DLD1 (cell line): ENCODE results near the gene CUEDC2.
"Not testable (repeated sequence)": the region's sequence is repeated elsewhere in the genome, so short reads cannot be mapped to it uniquely, and the experiment has no call there.

Experiments
- in situ Hi-C: cut with HindIII; loops from 2 replicates; pipeline ENCODE4 v1.10.0; 2017; ENCODE audit warnings: low sequenced_read_pairs

CUEDC2 gene

GRCh38 chr10:102455893-102456471 is 23.6 kb upstream of the CUEDC2 start:
- in situ Hi-C loops, result no loop called here

DNA sequence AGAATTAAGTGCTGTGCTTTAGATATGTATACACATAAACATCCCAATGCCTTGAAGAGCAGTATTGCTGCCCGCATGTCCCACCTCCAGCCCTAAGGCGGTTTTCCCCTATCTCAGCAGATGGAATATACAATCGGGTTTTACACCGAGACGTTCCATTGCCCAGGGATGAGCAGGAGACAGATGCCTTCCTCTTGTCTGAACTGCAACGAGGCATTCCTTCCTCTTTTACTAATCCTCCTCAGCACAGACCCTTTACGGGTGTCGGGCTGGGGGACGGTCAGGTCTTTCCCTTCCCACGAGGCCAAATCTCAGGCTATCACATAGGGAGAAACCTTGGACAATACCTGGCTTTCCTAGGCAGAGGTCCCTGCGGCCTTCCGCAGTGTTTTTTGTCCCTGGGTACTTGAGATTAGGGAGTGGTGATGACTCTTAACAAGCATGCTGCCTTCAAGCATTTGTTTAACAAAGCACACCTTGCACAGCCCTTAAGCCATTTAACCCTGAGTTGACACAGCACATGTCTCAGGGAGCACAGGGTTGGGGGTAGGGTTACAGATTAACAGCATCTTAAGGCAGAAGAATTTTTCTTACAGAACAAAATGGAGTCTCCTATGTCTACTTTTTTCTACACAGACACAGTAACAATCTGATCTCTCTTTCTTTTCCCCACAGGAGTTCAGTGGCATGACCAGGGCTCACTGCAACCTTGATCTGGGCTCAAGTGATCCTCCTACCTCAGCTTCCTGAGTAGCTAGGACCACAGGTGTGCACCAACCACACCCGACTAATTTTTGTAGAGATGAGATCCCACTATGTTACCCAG is 22.5 kb upstream of the CUEDC2 start:
- in situ Hi-C loops, result not testable (repeated sequence)

DNA sequence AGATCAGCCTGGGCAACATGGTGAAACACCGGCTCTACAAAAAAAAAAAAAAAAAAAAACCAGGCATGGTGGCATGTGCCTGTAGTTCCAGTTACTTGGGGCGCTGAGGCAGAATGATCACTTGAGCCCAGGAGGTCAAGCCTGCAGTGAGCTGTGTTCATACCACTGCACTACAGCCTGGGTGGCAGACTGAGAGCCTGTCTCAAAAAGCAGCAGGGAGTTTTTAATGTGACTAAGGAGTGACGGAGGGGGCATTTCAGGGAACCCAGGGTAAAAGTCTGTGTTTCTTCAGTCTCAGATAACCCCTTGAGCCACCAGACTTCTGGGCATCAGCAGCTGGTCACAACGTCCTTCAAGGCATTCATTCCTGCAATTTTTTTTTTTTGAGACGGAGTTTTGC is 21.1 kb upstream of the CUEDC2 start:
- in situ Hi-C loops, result no loop called here

DNA sequence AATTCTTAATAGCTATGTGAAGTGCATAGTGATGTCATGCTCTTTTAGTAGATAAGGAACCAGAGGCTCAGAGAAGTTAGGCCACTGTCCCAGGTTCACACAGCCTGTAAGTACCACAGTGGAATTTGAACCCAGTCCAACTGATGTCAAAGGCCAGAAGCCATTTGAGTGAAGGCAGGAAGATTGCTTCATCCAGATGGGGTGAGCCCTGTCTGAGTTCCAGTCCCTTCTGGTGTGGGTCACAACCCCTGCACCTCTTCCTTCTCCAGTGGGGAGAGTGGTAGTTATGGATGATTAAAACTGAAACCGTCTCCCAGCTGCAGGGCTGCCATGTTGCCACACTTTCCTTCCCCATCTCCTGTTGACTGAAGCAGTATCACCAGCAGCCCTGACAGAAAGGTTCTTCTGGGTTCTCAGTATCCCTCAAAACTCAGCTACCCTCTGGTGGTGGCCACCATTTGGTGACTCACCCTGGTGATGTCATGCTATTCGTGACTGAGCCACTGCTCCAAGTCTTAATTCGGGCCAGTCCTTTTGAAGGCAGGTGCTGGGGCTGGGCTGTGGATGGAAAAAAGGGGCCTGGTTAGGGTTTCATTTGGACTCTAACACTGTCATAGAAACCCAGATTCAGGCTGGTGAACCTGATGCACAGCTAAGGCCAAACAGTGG is 20.4 kb upstream of the CUEDC2 start:
- in situ Hi-C loops, result no loop called here

DNA sequence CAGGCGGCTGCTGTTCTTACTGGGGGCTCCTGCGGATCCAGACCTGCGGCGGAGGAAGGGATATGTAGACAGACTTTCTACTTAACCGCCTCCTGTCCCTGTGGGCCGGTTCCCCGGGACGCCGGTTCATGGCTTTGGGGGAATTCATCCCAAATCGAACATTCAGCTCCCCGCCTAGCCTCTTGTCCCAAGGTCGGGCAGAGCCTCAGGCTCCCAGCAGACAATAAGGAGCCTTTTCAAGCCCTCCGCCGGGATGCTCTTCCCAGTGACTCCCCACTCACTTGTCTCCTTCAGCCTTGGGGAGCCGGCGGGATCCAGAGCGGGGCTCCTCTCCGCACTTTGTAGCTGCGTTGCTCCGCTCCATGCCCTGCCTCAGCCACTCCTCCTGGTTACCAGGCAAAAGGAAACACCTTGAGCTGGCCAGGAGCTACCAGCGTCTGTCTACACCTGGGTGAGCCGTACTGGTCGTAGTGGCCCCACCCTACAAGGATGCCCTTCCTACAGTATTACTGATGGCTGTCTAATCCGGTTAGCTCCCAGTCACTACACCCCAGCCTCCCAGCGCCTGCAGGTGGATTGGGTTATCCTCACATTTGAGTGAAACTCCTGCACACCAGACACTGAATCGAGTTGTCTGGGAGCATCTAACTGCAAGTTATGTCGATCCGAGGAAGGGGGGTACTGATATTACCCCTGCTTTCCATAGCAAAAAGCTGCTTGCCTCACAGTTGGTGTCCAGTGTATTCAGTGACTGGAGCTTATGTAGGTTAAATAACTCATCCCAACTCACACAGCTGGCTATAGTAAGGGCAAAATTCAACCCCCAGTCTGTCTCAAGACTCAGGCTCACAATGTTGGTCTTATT is 19.0 kb upstream of the CUEDC2 start, which contains the start of gene C10orf95:
Gene C10orf95, minus strand, starts transcription at position 439 of the 865 bp plus-strand sequence. CDS start 450 bp downstream, outside the sequence.
- in situ Hi-C loops, result no loop called here

DNA sequence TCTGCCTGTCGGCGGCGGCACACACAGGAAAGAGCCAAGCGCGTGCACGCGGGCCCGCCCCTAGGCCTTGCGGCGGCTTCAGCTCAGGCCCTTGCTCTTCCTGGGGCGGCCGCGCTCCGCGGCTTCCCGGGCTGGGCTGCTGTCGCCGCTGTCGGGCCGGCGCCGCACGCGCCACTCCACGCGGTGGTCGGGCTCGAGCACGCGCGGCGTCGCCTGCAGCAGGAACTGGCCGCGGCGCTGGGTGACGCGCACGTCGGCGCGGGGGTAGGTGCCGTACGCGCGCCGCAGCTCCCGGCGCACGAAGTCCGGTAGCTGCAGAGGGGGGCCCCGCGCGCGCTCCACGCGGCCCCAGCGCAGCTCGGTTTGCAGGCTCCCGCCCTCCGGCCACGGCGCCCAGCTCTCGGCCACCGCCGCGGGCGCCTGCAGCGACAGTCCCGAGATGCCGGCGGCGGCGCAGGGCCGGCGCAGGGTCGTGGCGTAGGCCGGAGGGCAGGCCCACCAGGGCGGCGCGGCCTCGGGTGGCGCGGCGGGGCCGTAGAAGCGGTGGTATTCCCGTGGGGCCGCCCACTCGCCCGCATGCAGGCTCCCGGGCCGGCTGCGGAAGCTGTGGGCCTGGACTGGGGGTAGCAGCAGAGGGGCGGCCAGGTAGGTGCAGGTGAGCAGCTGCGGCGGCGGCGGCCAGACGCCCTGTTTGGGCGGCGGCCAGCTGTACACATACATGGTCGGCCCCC is 18.2 kb upstream of the CUEDC2 start:
- in situ Hi-C loops, result no loop called here

- in situ Hi-C loops, result no loop called here
Measured at GRCh38 chr10:102450124-102450373, 17.7 kb upstream of the CUEDC2 start.

DNA sequence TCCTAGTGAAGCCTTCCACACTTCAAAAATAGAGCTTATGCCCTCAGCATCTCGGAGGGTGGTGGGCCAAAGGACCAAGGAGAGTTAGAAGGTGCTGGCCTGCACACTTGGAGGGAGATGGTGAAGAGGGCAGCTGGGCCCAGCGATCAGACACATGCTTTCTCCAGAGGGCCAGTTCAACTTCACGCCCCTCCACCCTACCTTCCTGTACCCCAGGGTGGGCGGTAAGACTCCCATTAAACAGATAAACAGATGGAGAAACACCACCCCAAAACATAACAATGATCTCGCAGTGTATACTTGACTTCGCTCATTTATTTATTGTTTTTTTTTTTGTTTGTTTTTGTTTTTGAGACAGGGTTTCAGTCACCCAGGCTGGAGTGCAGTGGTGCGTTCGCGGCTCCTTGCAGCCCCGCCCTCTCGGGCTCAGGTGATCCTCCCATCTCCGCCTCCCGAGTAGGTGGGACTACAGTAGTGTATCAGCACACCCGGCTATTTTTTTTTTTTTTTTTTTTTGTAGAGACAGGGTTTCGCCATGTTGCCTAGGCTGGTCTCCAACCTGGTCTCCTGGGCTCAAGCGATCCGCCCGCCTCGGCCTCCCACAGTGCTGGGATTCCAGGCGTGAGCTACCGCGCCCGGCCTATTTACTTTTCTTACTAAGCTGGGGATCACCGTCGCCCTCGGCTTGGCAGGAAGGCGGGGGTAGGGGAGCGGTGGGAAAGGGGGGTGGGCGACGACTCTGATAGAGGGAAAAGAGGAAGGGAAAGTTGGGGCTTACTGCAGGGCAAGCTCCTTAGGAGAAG is 17.1 kb upstream of the CUEDC2 start:
- in situ Hi-C loops, result no loop called here

- in situ Hi-C loops, result no loop called here
Measured at GRCh38 chr10:102444851-102445250, 12.5 kb upstream of the CUEDC2 start.

DNA sequence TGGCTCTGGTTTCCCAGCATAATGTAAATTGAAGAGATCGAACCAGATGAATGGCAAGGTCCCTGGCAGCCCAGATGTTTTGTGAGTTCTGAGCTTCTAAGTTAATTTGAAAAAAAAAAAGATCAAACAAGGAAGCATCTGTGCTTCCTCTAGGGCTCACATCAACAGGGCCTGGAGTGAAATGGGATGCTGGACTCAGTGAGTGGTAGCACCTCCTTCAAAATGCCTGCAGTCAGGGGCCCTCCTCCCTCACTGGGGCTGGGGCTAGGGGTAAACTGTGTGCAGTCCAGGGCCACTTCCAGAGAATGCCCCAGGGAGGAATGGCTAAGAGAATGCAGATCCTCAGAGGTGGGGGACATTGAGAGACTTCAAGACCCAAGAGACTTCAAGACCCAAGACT is 6.0 kb upstream of the CUEDC2 start:
- in situ Hi-C loops, result no loop called here

GRCh38 chr10:102437515-102437914 is 5.1 kb upstream of the CUEDC2 start:
- in situ Hi-C loops, result no loop called here

DNA sequence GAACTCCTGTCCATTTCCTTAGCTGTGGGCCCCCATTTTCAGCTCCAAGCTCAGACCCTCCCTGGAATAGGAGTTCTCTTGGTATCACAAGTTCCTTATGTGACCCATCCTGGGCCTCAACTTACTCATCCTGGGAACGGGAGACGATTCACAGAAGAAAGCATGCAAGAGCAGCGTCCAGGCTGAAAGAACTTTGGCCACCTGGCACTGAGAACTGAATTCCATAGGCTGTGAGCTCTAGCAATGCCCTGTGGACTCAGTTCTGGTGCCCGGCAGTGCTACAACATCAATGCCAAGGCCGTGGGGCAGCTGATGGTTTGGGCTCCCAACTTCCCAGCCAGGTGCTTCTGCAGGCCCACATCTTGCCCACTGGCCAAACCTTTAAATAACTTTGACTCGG is 3.9 kb upstream of the CUEDC2 start:
- in situ Hi-C loops, result no loop called here

- in situ Hi-C loops, result no loop called here
Measured at GRCh38 chr10:102435529-102436233, 3.3 kb upstream of the CUEDC2 start.

GRCh38 chr10:102435133-102435497 is 2.7 kb upstream of the CUEDC2 start:
- in situ Hi-C loops, result no loop called here

DNA sequence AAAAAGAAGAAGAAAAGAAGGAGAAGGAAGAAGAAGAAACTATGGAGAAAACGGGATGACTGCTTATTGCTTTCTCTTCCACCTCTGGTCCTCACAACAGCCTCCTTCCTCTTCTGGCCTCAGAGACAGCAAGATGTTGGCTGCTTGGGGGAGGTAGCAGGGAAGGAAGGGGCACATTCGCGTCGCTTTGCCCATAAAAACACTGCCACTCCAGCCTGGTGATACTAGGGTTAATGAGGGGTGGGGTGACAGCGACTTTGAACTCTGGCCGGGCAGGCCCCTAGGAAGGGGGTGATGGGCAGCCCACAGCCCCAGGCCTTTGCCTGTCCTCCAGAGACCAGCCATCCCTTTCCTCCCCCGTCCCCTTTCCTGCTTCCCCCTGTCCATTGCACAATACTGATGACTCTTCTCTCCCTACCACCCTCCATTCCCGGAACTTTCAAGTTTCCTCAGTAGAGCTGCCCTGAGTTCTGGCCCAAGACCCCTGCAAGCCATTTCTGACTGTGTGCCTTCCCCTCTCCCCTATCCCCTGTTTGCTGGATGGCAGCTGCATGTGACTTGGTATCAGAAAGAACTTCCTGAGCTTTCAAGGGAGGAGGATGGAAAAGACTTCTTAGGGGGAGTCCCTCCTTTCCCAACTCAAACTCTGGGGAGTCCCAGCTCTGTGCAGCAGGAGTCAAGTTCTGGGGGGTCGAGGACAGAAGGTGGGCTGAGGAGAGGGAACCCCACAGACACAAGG is 2.2 kb upstream of the CUEDC2 start:
- in situ Hi-C loops, result no loop called here

DNA sequence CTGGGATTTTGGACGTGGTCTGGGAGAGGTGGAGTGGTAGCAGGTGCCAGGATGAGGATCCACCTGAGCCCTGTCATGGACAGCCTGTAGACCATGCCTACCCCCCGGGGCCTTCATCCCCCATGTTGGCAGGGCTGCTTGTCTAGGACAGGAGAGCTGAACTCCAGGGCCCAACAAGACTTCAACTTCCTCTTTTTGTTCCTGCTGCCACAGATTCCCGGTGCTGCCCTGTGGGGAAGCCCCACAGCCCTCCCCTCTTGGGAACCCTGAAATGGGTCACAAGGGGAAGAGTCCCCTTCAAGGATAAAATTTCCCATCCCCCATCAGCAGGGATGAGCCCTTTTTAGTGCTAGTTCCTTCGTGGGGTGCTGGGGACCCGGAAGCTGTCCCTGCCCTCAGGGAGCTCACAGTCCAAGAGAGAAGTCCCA is 1.3 kb upstream of the CUEDC2 start:
- in situ Hi-C loops, result no loop called here

- in situ Hi-C loops, result no loop called here
Measured at GRCh38 chr10:102431452-102432124, 786 bp downstream of the CUEDC2 start.

DNA sequence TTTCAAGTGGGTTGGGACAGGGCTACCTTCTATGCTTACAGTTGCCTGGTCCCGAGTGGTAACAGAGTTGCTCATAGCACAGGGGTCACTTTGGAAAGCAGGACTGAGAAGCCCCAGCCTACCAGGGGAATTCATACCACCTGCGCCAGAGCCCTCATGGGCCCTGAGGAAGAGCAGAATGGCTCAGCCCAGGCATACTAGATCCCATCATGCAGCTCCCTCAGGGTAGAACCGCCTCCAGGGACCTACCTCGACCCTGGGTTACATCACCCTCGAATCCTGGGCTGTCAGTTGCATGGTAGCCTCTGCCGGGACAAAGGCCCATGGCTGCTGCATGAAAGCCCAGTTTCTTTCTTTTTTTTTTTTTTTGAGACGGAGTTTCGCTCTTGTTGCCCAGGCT is 2.9 kb downstream of the CUEDC2 start:
- in situ Hi-C loops, result no loop called here
